ENCODE results near the gene PLPPR1. TPM values are rescaled to one million over a fixed set of nuclear protein-coding genes. Genes with fewer than 3 reads are reported as not detected.

Gene PLPPR1
- total and polyA plus RNA-seq, 12 donors: 0.08 to 19.7 (median 0.20) TPM; not detected in 7

DNA sequence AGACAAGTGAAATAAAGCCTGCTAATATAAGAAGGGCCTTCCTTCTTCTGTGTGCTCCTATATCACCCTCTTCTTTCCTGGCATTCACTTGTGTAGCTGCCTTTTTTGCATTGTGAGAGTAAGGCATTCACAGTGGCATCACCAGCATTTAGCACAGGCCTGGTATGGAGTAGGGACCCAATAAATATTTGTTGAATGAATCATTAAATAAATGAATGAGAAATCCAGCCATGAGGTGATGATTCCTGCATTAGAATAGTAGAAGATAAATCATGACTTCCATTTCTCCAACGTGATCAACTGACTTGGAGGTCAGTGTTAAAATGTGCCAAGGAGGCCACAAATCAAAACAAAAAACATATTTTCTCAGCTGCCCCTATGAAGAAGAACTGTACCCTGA is 3.9 kb downstream of the PLPPR1 start:
- Histone ChIP-seq H3K27me3 (peaks cover 5% of the 10 kb centered on the region), H3K36me3 (replicated peaks in 1 of 2) (no peaks in the 10 kb centered on the region), H3K4me3 (no peak overlapping the region), H3K4me1 (replicated peaks in 1 of 2) (peaks cover 0 to 3% of the 10 kb centered on the region in 2 donors), H3K9me3 (replicated peaks in 1 of 3) (no peaks in the 10 kb centered on the region), H3K27ac (no peak overlapping the region)
- TF ChIP-seq POLR2A (IDR thresholded peaks at IDR 0.05): no peak
- TF ChIP-seq, protein P1, sequence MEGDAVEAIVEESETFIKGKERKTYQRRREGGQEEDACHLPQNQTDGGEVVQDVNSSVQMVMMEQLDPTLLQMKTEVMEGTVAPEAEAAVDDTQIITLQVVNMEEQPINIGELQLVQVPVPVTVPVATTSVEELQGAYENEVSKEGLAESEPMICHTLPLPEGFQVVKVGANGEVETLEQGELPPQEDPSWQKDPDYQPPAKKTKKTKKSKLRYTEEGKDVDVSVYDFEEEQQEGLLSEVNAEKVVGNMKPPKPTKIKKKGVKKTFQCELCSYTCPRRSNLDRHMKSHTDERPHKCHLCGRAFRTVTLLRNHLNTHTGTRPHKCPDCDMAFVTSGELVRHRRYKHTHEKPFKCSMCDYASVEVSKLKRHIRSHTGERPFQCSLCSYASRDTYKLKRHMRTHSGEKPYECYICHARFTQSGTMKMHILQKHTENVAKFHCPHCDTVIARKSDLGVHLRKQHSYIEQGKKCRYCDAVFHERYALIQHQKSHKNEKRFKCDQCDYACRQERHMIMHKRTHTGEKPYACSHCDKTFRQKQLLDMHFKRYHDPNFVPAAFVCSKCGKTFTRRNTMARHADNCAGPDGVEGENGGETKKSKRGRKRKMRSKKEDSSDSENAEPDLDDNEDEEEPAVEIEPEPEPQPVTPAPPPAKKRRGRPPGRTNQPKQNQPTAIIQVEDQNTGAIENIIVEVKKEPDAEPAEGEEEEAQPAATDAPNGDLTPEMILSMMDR (IDR thresholded peaks at IDR 0.05): no peak
- no peak for DNase-seq
- 39 to 50% (median 41%) methylated on average over 1 of the region's 1 CpG for WGBS, 4 donors
- intact Hi-C loops (cut with DNase I): no loop called here

DNA sequence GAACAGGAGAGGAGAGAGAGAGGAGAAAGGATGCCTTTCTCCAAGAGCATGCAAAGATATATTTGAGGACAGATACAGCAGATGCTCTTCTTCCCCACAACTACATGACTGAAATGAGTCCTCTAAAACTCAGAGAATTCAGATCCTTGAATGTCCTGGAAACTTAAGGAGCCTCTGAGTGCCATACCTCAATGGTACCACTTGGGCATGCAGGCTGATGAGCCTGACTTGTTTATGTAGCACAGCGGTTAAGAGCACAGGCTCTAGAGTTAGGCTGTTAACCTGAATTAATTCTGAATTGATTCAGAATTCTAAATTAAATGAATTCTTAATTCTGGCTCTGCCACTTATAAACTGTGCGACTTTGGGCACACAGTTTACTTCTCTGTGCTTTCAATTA is 5.7 kb downstream of the PLPPR1 start:
- Histone ChIP-seq H3K4me3 (no peak overlapping the region), H3K36me3 (replicated peaks in 1 of 2) (no peaks in the 10 kb centered on the region), H3K9me3 (replicated peaks in 1 of 3) (no peaks in the 10 kb centered on the region), H3K27me3 (peaks cover 5% of the 10 kb centered on the region), H3K4me1 (replicated peaks in 1 of 2) (no peaks in the 10 kb centered on the region), H3K27ac (no peak overlapping the region)
- intact Hi-C loops (cut with DNase I): no loop called here
- no peak for DNase-seq
- TF ChIP-seq, protein P1 (IDR thresholded peaks at IDR 0.05): no peak
- TF ChIP-seq POLR2A (IDR thresholded peaks at IDR 0.05): no peak
- WGBS, 4 donors: 43 to 69% (median 60%) methylated on average over 2 of the region's 2 CpGs

DNA sequence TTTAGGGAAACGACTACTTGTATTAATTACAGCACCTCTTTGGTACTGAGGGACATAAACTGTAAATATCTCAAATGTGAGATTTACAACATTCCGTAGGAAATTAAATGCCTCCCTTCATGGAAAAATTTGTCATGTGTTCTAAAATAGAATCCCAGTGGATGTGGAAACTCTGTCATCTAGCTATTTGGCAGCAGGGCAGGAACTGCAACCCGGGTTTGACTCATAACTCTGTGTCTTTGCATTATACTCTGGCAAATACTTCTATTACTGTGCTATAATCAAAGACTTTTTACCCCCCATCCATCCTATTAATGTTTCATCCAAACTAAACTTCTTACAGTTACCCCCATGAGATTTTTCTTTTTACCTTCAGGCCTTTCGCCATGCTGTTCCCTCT is 6.6 kb downstream of the PLPPR1 start:
- intact Hi-C loops (cut with DNase I): no loop called here
- no peak for DNase-seq
- no peak for TF ChIP-seq POLR2A (IDR thresholded peaks at IDR 0.05)
- TF ChIP-seq, protein P1 (IDR thresholded peaks at IDR 0.05): no peak
- H3K27me3 ChIP-seq: no peaks in the 10 kb centered on the region
- no peaks in the 10 kb centered on the region for H3K36me3 ChIP-seq (replicated peaks in 1 of 2)
- WGBS, 4 donors: 57 to 72% (median 64%) methylated on average over 4 of the region's 4 CpGs
- H3K27ac ChIP-seq: no peak overlapping the region
- no peaks in the 10 kb centered on the region for H3K9me3 ChIP-seq (replicated peaks in 1 of 3)
- H3K4me1 ChIP-seq (replicated peaks in 1 of 2): no peaks in the 10 kb centered on the region
- H3K4me3 ChIP-seq: no peak overlapping the region

DNA sequence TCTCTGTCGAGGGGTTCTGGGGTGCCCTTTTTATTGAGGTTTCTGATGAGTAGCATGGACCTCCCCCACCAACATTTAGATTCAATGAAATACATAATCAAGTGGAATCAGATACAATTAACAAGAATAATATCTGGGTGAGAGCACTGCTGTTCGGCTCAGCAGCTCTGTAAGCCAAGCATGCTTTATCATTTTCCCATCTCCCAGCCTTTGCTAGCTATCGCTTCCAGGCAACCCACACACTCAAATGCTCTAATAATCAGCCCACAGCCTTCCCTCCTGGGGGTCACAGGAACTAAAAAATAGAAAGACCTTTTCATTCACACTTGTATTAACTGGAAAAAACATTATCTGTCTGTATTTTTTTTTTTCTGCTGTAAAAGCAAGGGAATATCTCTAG is 8.9 kb downstream of the PLPPR1 start:
- Histone ChIP-seq H3K9me3 (replicated peaks in 1 of 3) (no peaks in the 10 kb centered on the region), H3K36me3 (replicated peaks in 1 of 2) (no peaks in the 10 kb centered on the region), H3K27ac (no peak overlapping the region), H3K4me3 (no peak overlapping the region), H3K4me1 (replicated peaks in 1 of 2) (no peaks in the 10 kb centered on the region), H3K27me3 (no peaks in the 10 kb centered on the region)
- DNase-seq: no peak
- no peak for TF ChIP-seq POLR2A (IDR thresholded peaks at IDR 0.05)
- TF ChIP-seq, protein P1 (IDR thresholded peaks at IDR 0.05): no peak
- intact Hi-C loops (cut with DNase I): no loop called here
- 57 to 66% (median 61%) methylated on average over 3 of the region's 3 CpGs for WGBS, 4 donors
